Choroid plexus epithelial cell (primary cell): ENCODE results near the gene PLPP4.

Experiments
- DNase-seq: peaks from one replicate; pipeline ENCODE4 v3.0.0-alpha.2; 2010; ENCODE audit warnings: low read depth
- H3K4me3 ChIP-seq: 2 replicates; pipeline ENCODE4 v1.5.1; 2011; ENCODE audit warnings: low read depth, mild to moderate bottlenecking, control low read depth, low read length, moderate library complexity
- CTCF ChIP-seq: conservative IDR thresholded peaks from 2 replicates; pipeline ENCODE4 v1.5.1; 2011; ENCODE audit warnings: low read depth, mild to moderate bottlenecking, control low read depth, inconsistent platforms, low read length, moderate library complexity

PLPP4 gene

GRCh38 chr10:120455004-120455403 is 2.0 kb upstream of the PLPP4 start:
- no peak for DNase-seq
- H3K4me3 ChIP-seq: no peak overlapping the region
- TF ChIP-seq CTCF: no peak

GRCh38 chr10:120455606-120456005 is 1.4 kb upstream of the PLPP4 start:
- no peak for TF ChIP-seq CTCF
- DNase-seq: no peak

GRCh38 chr10:120456143-120456625 is 843 bp upstream of the PLPP4 start:
- no peak for DNase-seq
- TF ChIP-seq CTCF: no peak
- H3K4me3 ChIP-seq: peak overlapping the region; percentile 70

More at GRCh38 chr10:120455606-120456005, 1.4 kb upstream of the PLPP4 start:
- H3K4me3 ChIP-seq: no peak overlapping the region

GRCh38 chr10:120457431-120458172 is 575 bp downstream of the PLPP4 start:
- no peak for TF ChIP-seq CTCF
- no peak for DNase-seq
- H3K4me3 ChIP-seq: peak overlapping the region; percentile 70

- H3K4me3 ChIP-seq: peak overlapping the region; percentile 4
- TF ChIP-seq CTCF: no peak
- no peak for DNase-seq
Observed at GRCh38 chr10:120458432-120458831, 1.4 kb downstream of the PLPP4 start.

GRCh38 chr10:120459185-120459584 is 2.2 kb downstream of the PLPP4 start:
- no peak for TF ChIP-seq CTCF
- no peak for DNase-seq
- no peak overlapping the region for H3K4me3 ChIP-seq

GRCh38 chr10:120460186-120460585 is 3.2 kb downstream of the PLPP4 start:
- peak; percentile 52 for DNase-seq
- TF ChIP-seq CTCF: no peak
- H3K4me3 ChIP-seq: no peak overlapping the region
